ENCODE data around the gene GCKR.
"Not testable (repeated sequence)": the region's sequence is repeated elsewhere in the genome, so short reads cannot be mapped to it uniquely, and the experiment has no call there.

The GCKR gene

DNA sequence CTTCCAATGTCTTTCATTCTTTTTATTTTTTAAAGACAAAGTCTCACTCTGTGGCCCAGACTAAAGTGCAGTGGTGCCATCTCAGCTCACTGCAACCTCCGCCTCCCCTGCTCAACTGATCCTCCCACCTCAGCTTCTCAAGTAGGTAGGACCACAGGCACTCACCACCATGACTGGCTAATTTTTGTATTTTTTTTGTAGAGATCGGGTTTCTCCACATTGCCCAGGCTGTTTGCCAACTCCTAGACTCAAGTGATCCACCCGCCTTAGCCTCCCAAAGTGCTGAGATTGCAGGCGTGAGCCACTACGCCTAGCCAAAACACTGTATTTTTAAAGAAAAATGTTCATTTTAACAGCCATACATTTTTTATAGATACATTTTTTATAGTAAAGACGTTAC is 12.7 kb downstream of the GCKR start:
- DNase-seq = no peak

DNA sequence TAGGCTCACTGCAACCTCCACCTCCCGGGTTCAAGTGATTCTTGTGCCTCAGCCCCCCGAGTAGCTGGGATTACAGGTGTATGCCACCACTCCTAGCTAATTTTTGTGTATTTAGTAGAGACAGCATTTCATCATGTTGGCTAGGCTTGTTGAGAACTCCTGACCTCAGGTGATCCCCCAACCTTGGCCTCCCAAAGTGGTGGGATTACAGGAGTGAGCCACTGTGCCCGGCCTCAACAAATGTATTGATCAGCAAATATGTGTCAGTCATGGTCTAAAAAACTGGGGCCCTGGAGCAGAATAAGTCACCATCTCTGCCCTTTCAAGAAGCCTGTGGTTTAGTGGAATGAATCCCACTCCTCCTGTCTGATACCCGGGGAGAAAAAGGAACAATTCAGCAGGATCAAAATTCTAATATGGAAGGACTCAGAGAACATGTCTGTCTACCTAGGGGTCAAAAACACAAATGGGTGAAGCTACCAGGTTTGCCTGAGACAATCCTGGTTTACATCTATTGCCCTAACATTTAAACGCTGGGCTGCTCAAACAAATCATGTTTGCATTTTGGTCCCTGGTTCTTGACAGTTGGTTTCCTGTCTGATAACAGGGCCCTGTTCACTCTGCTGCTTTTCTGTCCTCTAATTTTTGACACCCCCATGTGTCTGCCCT is 21.6 kb downstream of the GCKR start:
- DNase-seq = no peak

GRCh38 chr2:27518782-27519113 is 22.1 kb downstream of the GCKR start:
- no peak for DNase-seq

- no peak for DNase-seq
These were observed 23.7 kb downstream of the GCKR start for GRCh38 chr2:27520316-27520715.

DNA sequence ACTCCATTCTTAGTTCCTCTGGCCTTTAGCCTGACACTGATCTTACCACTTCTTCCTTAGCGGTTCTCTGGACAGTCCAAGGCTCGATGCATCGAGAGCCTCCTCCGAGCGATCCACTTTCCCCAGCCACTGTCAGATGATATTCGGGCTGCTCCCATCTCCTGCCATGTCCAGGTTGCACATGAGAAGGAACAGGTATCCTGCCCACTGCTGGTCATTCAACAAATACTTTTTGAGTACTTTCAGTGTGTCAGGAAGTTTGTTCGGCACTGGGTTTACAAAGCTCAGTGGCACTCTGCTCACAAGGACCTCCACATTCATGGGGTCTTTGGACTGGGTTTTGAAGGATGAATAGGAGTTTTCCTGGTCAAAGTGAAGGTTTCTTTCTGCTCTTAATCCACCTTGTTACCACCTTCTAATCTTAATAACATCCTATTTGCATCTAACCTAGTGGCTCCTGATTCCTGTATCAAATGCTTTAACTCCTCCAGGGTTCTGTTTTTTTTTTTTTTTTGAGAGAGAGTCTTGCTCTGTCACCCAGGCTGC is 25.8 kb downstream of the GCKR start:
- no peak for DNase-seq

DNA sequence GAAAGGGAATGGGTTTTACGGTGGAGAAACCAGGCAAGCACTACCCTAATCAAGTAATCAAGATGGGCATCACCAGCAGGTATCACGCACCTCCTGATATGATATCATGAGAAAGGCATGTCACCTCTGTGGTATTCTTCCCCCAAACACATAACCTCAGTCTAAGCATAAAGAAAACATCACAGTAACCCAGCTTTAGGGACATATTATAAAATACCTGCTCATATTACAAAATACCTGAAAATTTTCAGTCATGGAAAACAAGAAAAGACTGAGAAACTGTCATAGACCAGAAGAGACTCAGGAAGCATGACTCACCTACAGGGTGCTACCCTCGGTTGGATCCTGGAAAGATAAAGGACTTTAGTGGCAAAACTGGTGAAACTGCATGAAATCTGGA is 30.5 kb downstream of the GCKR start:
- no peak for DNase-seq

DNA sequence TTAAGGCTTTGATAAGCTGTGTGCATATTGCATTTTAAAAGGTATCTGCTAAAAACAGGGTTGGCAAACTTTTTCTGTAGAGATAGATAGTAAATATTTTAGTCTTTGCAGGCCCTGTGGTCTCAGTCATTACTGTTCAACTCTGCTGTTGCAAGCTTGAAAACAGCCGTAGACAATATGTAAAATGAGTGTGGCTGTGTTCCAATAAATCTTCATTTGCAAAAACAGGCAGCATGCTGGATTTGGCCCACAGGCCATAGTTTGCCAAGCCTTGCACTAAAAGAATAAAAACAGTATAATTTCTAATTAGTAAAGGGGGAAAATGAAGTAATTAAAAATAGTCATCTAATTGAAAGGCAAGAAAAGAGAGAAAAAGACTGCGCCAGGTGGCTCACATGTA is 35.3 kb downstream of the GCKR start:
- no peak for DNase-seq

GRCh38 chr2:27537287-27537686 is 40.6 kb downstream of the GCKR start:
- no peak for DNase-seq

DNA sequence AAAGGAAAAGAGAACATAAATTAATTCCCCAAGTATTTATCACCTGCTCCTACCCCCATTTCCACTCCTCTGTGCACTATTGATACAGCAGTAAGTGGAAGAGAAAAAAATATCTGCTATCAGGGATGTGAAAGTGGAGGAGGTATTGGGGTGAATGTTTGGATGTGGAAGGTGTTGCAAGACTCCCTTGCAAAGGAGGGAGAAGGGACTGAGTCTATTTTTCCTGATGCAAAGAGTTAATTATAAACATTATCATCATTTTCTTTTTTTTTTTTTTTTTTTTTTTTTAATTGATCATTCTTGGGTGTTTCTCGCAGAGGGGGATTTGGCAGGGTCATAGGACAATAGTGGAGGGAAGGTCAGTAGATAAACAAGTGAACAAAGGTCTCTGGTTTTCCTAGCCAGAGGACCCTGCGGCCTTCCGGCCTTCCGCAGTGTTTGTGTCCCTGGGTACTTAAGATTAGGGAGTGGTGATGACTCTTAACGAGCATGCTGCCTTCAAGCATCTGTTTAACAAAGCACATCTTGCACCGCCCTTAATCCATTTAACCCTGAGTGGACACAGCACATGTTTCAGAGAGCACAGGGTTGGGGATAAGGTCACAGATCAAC is 42.3 kb downstream of the GCKR start:
- not testable (repeated sequence) for DNase-seq

- not testable (repeated sequence) for DNase-seq
These were observed 43.0 kb downstream of the GCKR start for GRCh38 chr2:27539649-27540048.

DNA sequence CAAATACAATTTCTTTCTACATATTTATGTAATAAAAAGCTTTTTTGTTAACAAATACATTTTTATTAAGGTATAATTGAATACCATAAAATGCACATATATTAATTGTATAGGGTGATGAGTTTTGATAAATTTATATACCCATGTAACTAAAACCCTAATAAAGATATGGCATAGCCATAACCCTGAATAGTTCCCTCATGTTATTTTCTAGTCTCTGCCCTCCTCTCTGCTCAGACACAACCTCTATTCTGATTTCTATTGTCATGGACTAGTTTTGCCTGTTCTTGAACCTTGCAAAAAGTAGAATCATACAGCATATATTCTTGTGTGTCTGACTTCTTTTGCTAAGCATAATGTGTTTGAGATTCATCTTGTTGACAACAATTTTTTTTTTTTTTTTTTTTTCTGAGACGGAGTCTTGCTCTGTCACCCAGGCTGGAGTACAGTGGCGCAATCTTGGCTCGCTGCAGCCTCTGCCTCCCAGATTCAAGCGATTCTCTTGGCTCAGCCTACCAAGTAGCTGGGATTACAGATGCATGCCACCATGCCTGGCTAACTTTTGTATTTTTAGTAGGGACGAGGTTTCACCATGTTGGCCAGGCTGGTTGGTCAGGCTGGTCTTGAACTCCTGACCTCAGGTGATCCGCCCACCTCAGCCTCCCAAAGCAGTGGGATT is 47.6 kb downstream of the GCKR start:
- DNase-seq = no peak

GRCh38 chr2:27545348-27546141 is 48.9 kb downstream of the GCKR start:
- no peak for DNase-seq

DNA sequence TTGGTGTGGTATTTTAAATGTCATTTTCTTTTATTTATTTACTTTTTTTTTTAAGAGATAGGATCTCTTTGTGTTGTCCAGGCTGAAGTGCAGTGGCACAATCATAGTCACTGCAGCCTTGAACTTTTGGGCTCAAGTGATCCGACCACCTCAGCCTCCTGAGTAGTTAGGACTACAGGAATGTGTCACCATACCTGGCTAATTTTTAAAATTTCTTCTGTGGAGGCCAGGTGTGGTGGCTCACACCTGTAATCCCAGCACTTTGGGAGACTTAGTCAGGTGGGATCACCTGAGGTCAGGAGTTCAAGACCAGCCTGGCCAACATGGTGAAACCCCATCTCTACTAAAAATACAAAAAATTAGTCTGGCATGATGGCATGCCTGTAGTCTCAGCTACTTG is 52.7 kb downstream of the GCKR start:
- DNase-seq = no peak

DNA sequence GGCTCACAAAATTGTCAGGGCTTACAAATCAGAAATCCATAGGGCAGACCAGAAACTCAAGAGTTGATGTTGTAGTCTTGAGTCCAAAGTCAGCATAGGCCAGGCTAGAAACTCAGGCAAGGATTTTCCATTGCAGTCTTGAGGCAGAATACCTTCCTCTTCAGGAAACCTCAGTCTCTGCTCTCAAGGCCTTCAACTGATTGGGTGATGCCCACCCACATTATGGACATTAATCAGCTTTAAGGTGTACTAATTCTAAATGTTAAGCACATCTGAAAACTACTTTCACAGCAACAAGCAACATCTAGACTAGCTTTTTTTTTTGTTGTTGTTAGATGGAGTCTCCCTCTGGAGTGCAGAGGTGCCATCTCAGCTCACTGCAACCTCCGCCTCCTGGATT is 54.9 kb downstream of the GCKR start:
- DNase-seq = no peak

GRCh38 chr2:27552941-27553340 is 56.3 kb downstream of the GCKR start:
- DNase-seq = no peak

DNA sequence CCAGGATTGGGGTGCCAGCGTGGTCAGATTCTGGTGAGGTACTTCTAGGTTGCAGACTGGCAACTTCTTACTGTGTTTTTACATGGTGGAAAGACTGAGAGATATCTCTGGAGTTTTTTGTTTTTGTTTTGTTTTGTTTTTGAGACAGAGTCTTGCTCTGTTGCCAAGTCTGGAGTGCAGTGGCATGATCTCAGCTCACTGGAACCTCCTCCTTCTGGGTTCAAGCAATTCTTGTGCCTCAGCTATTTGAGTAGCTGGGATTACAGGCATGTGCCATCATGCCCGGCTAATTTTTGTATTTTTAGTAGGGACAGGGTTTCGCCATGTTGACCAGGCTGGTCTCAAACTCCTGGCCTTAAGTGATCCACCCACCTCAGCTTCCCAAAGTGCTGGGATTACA is 57.8 kb downstream of the GCKR start:
- not testable (repeated sequence) for DNase-seq

DNA sequence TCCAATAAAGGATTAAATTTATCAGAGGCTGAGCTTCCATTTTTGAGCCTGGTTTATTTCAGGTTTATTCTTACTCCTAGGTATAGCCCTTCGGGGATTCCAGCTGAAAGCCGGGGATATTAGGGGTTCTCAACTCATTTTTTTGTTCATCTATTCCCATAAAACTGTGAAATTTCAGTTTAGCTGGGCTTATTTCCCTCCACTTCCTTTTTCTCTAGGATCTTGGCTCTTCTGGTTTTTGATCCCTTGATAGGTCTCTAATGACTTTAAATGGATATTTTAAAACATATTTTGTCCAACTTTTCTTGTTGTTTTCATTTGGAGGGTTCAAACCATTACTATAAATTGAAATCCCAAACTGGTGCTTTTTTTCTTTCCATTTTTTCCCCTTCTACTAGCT is 62.6 kb downstream of the GCKR start:
- DNase-seq = no peak

DNA sequence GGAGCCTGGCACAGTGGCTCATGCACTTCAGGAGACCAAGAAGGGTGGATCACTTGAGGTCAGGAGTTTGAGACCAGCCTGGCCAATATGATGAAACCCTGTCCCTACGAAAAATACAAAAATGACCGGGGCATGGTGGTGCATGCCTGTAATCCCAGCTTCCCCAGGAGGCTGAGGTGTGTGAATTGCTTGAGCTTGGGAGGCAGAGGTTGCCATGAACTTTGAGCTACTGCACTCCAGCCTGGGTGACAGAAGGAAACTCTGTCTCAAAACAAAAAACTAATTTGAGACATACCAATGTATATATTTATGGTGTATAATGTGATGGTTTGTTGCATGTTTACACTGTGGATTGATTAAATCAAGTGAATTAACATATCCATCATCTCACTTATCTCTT is 64.4 kb downstream of the GCKR start:
- DNase-seq = no peak

GRCh38 chr2:27566628-27567027 is 70.0 kb downstream of the GCKR start:
- DNase-seq = no peak

DNA sequence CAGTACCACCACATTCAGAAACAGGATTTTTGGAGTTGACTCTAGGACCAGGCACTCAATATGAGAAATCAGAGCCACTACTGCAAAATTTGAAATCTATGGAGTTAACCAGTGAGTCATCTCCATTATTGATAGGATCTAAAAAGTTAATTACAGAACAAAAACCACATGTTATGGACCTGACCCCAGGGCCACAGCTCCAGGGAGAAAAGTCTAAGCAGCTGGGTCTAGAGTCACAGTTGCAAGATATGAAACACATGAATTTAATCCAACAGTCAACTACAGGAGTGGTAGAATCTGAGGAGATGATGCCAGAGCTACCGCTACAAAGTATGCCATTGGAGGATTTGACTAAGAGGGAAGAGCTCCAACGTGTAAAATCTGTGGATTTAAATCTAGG is 72.8 kb downstream of the GCKR start:
- no peak for DNase-seq

DNA sequence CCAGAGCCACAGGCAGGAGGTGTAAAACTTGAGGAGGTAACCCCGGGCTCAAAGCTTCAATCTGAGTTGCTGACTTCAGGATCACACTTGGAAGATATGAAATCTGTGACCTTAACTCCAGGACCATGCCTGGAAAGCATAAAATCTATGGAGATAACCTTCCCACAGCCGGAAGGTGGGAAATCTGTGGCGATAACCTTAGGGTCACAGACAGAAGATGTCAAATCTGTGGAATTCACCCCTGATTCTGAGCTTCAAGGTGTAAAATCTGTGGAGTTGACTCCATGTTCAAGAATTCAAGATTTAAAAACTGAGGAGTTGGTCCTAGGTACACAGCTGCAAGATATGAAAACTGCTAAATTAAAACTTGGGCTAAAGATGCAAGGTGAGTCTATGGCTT is 74.6 kb downstream of the GCKR start:
- DNase-seq = no peak

- DNase-seq = no peak
These were observed 75.0 kb downstream of the GCKR start for GRCh38 chr2:27571681-27572080.
